ENCODE results near the gene C19orf25.

Gene C19orf25

DNA sequence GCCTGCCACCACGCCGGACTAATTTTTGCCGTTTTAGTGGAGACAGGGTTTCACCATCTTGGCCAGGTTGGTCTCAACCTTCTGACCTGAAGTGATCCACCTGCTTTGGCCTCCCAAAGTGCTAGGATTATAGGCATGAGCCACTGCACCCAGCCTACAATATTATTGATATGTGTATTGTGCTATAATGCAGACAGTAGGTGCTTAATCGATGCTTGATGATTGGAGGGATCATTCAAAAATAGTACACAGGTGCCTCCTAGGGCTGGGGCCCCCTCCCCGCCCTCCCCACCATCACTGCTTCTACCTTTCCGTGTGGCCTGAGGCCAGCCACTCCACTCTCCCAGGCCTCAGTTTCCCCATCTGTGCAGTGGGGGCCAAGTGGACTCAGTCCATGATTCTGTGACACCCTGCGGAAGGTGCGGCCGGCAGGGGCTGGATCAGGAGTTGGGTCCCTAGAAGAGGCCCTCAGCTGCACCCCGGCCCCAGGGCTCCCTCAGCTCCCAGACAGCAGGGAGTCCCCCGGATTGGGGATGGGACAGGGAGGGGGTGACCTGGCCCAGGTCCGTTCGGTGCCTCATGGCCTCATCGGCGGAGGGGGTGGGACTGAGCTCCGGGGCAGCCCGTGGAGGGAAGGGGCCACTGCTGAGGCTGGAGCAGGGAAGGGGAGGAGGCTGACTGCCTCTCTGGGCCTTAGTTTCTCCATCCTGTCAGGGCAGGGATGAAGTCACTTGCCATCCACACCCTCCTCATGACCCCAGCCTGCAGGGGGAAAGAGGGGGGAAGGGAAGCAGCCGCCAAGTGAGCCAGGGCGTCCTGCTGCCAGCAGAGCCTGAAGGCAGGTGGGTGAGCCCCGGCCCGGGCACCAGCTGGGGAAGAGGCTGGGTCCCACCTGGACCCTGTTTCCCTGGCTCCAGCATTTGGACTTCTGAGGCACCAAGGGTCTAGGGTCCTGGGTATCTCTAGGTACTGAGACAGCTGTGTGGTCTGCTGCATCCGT lies 32.6 kb upstream of the C19orf25 start:
- no peak overlapping the region for H3K9ac ChIP-seq (ENCODE audit: low read length)
- peaks cover 56% of the 10 kb centered on the region for H3K27me3 ChIP-seq (ENCODE audit: control insufficient read depth, insufficient read depth, low read length)
- H3K27ac ChIP-seq (ENCODE audit: low read depth, low read length): no peak overlapping the region
- H3K4me1 ChIP-seq (ENCODE audit: control insufficient read depth, insufficient read depth, low read length): peaks cover 5% of the 10 kb centered on the region; the same call in 1 of the 2 replicates
- no peaks in the 10 kb centered on the region for H3K36me3 ChIP-seq (ENCODE audit: control insufficient read depth, insufficient read depth, low read length)
- no peak overlapping the region for H3K4me3 ChIP-seq (ENCODE audit: low read depth, low read length)
- H3K9me3 ChIP-seq (ENCODE audit: control insufficient read depth, insufficient read depth, low read depth, low read length): no peaks in the 10 kb centered on the region

DNA sequence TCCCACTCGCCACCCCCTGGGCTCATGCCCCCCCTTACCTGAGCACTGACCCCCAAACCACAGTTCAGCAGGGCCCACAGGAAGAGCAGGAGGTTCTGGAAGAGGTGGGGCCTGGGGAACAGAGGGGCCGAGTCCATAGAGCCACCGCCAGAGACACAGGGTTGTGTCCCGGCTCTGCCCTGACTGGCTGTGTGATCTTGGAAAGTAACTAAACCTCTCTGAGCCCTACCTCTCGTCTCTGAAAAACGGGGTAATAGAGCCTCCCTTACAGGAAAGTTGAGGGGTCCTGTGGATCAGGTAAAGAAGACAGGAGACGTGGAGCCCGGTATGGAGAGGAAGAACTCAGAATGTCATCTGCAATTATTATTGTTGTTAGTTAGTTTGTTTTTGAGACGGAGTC lies 31.8 kb upstream of the C19orf25 start:
- H3K9ac ChIP-seq (ENCODE audit: low read length): no peak overlapping the region

DNA sequence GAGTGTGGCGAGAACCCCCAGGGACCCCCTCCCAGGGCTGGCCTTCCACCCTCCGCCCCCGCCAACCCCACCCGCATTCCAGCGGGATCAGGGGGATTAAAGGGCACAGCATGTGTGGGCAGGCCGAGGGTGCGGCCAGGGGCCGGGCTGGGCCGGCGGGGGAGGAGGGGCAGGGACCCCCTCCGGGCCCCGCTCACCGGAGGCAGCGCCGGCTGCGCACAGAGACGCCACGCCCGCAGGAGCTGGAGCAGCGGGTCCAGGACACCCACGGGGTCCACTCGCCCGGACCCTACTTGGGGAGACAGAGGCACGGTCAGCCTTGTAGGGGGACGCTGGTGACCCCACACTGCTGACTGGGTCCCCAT lies 31.4 kb upstream of the C19orf25 start:
- Histone ChIP-seq H3K27me3 (ENCODE audit: control insufficient read depth, insufficient read depth, low read length) (peaks cover 56% of the 10 kb centered on the region), H3K4me1 (ENCODE audit: control insufficient read depth, insufficient read depth, low read length) (peaks cover 5% of the 10 kb centered on the region; the same call in 1 of the 2 replicates), H3K9ac (ENCODE audit: low read length) (no peak overlapping the region), H3K9me3 (ENCODE audit: control insufficient read depth, insufficient read depth, low read depth, low read length) (no peaks in the 10 kb centered on the region), H3K27ac (ENCODE audit: low read depth, low read length) (no peak overlapping the region), H3K36me3 (ENCODE audit: control insufficient read depth, insufficient read depth, low read length) (no peaks in the 10 kb centered on the region), H3K4me3 (ENCODE audit: low read depth, low read length) (no peak overlapping the region)

More for the DNA sequence above, 31.8 kb upstream of the C19orf25 start:
- Histone ChIP-seq H3K4me1 (ENCODE audit: control insufficient read depth, insufficient read depth, low read length) (peaks cover 5% of the 10 kb centered on the region; the same call in 1 of the 2 replicates), H3K27ac (ENCODE audit: low read depth, low read length) (no peak overlapping the region), H3K9me3 (ENCODE audit: control insufficient read depth, insufficient read depth, low read depth, low read length) (no peaks in the 10 kb centered on the region), H3K4me3 (ENCODE audit: low read depth, low read length) (no peak overlapping the region), H3K27me3 (ENCODE audit: control insufficient read depth, insufficient read depth, low read length) (peaks cover 56% of the 10 kb centered on the region), H3K36me3 (ENCODE audit: control insufficient read depth, insufficient read depth, low read length) (no peaks in the 10 kb centered on the region)

DNA sequence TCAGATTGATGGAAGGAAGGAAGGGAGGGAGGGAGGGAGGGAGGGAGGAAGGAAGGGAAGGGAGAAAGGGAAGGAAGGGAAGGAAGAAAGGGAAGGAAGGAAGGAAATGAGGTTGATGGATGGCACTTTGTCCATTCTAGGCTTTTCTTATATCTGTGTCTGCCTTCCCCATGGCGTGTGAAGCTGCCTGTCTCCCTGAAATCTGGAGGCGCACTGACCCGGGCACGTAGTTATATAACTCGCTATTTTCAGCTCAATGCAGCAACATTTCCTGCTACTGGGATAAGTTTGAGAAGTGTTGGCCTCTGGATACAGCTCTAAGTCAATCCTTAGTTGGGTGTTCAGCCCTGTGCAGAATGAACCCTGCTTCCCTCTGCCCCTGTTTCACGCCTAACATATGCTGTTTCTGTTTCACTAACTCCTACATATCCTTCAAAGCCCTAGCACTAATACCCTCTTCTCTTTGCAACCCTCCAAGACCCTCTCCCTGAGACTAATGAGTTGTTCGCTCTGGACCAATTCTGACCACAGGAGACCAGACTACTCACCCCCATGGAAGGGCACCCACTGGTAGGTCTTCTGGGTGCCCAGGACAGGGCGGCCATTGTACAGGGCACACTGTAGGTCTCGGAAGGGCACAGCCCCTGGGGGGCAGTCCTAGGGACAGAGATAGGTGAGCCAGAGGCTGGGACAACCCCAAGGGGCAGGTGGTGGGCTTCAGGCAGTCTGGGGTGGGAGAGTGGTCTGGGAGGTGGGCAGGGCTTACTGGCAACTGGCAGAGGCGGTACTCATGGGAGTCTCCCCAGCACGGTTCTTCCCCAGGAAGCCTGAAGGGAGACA lies 30.8 kb upstream of the C19orf25 start:
- H3K27ac ChIP-seq (ENCODE audit: low read depth, low read length): no peak overlapping the region
- H3K4me3 ChIP-seq (ENCODE audit: low read depth, low read length): no peak overlapping the region
- peaks cover 5% of the 10 kb centered on the region; the same call in 1 of the 2 replicates for H3K4me1 ChIP-seq (ENCODE audit: control insufficient read depth, insufficient read depth, low read length)
- no peaks in the 10 kb centered on the region for H3K36me3 ChIP-seq (ENCODE audit: control insufficient read depth, insufficient read depth, low read length)
- H3K9me3 ChIP-seq (ENCODE audit: control insufficient read depth, insufficient read depth, low read depth, low read length): no peaks in the 10 kb centered on the region
- no peak overlapping the region for H3K9ac ChIP-seq (ENCODE audit: low read length)
- H3K27me3 ChIP-seq (ENCODE audit: control insufficient read depth, insufficient read depth, low read length): peaks cover 55% of the 10 kb centered on the region

DNA sequence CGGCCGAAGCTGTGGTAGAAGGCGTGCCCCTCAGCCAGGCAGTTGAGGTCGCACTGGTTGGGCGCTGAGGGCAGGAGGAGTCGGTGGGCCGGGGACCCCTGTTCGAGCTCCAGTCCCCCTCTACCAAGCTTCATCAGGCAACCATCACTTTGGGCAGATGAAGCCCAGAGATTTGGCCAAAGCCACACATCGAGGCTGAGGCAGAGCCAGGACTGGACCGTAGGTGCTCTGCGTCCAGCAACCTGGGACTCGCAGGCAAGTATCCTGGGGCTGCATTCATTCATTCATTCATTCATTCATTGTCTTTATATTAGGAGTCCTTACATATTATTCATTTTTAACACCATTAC lies 29.5 kb upstream of the C19orf25 start:
- H3K27me3 ChIP-seq (ENCODE audit: control insufficient read depth, insufficient read depth, low read length): peaks cover 61% of the 10 kb centered on the region
- peaks cover 5% of the 10 kb centered on the region; the same call in 1 of the 2 replicates for H3K4me1 ChIP-seq (ENCODE audit: control insufficient read depth, insufficient read depth, low read length)
- H3K9ac ChIP-seq (ENCODE audit: low read length): no peak overlapping the region
- H3K4me3 ChIP-seq (ENCODE audit: low read depth, low read length): peak overlapping the region; percentile 54
- H3K9me3 ChIP-seq (ENCODE audit: control insufficient read depth, insufficient read depth, low read depth, low read length): no peaks in the 10 kb centered on the region
- no peaks in the 10 kb centered on the region for H3K36me3 ChIP-seq (ENCODE audit: control insufficient read depth, insufficient read depth, low read length)
- no peak overlapping the region for H3K27ac ChIP-seq (ENCODE audit: low read depth, low read length)

DNA sequence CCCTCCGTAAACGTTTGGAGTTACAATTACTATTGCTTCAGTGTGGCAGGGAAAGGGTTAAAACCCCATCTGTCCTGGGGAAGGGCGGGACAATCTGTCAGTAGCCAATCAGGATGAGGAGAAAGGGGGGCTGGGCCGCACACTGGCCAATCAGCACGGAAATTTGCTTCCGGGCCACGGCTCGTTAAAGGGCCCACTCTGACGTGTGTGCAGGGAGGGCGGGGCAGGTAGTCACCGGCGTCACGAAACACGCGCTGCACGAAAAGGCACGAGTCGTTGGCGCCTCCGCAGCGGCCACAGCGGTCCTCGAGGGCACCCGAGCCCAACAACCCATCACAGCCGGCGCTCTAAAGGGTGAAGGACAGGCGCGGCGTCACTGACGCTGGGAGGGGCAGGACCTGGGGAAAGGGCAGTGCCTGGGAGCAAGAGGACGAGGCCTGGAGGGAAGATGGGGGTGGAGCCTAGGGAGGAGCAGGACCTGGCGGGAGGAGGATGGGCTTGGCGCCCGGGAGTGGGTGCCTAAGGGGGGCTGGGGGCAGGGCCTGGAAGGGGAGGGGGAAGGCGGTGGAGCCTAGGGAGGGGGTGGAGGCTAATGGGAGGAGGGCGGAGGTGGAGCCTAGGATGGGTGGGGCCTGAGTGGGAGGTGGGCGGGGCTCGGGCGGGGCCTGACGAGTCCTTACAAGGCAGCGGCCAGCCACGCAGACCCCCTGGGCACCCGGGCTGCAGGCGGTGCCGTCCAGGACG lies 28.9 kb upstream of the C19orf25 start:
- peaks cover 66% of the 10 kb centered on the region for H3K27me3 ChIP-seq (ENCODE audit: control insufficient read depth, insufficient read depth, low read length)

DNA sequence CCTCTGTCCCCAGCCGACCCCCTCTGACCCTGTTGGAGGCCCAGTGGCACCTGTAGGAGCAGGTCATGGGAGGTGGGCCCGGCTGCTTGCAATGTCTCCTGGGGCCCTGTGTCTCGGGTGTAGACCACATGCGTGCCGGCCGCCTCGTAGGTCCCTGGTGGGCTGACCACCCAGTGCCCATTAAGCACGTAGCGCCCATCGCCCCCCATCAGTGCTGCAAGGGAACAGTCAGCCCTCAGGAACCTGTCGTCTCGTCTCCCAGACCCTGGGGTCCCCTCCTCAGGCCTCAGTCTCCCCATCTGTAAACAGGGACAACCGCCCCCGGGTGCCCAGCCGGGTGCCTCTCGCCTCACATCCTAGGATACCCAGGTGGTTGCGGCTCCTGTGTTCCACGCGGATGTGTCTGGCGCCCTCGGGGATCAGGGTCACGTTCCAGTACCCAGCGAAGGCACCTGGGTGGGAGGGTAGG lies 28.2 kb upstream of the C19orf25 start:
- Histone ChIP-seq H3K4me1 (ENCODE audit: control insufficient read depth, insufficient read depth, low read length) (peaks cover 9% of the 10 kb centered on the region; the same call in 1 of the 2 replicates), H3K36me3 (ENCODE audit: control insufficient read depth, insufficient read depth, low read length) (no peaks in the 10 kb centered on the region), H3K9me3 (ENCODE audit: control insufficient read depth, insufficient read depth, low read depth, low read length) (no peaks in the 10 kb centered on the region), H3K27ac (ENCODE audit: low read depth, low read length) (no peak overlapping the region), H3K9ac (ENCODE audit: low read length) (no peak overlapping the region), H3K4me3 (ENCODE audit: low read depth, low read length) (peak overlapping the region; percentile 85), H3K27me3 (ENCODE audit: control insufficient read depth, insufficient read depth, low read length) (peaks cover 67% of the 10 kb centered on the region)

More for the DNA sequence above, 28.9 kb upstream of the C19orf25 start:
- H3K4me1 ChIP-seq (ENCODE audit: control insufficient read depth, insufficient read depth, low read length): peaks cover 9% of the 10 kb centered on the region; the same call in 1 of the 2 replicates
- no peaks in the 10 kb centered on the region for H3K36me3 ChIP-seq (ENCODE audit: control insufficient read depth, insufficient read depth, low read length)
- peak overlapping the region; percentile 63; the same call in 1 of the 2 replicates for H3K27ac ChIP-seq (ENCODE audit: low read depth, low read length)
- peak overlapping the region; percentile 85 for H3K4me3 ChIP-seq (ENCODE audit: low read depth, low read length)
- no peaks in the 10 kb centered on the region for H3K9me3 ChIP-seq (ENCODE audit: control insufficient read depth, insufficient read depth, low read depth, low read length)
- peak overlapping the region; percentile 63 for H3K9ac ChIP-seq (ENCODE audit: low read length)

DNA sequence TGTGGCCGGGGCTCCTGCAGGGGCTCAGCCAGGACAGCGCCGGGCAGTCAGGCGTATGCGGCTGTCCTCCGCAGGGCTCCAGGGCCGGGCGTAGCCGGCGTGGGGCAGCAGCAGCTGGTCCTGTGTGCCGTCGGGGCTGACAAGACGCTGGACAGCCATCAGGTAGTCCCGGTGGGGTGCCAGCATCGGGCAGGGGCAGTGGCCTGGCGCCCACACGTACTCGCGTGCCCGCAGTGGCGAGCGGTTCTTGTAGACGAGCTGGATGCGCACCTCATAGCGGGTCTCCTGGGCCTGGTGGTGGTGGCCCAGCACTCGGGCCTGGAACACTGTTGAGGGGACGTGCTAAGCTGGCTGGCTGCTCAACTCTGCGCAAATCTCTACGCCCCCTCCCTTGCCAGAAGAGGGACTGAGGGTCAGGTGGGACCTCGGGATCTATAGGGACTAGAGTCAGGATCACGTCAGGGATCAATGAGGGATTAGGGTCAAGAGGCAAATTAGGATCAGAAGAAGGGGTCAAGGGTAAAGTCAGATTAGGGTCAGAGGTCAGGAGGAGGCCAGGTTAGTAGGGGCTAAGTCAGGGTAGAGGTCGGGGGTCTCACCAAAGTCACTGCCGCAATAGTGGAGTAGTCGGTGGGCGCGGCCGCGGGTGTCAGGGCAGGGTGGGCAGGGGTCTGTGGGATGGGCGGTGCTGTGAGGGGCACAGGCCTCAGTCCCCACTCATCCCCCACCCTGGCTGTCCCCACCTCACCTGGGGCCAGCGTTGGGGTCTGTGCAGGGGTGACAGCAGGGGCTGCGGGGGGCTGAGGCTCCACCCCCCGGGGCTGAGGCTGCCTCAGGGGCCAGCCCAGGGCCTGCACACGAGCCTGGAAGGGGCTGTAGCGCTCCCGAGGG lies 27.2 kb upstream of the C19orf25 start:
- Histone ChIP-seq H3K27ac (ENCODE audit: low read depth, low read length) (no peak overlapping the region), H3K9ac (ENCODE audit: low read length) (no peak overlapping the region), H3K4me3 (ENCODE audit: low read depth, low read length) (no peak overlapping the region), H3K9me3 (ENCODE audit: control insufficient read depth, insufficient read depth, low read depth, low read length) (no peaks in the 10 kb centered on the region), H3K36me3 (ENCODE audit: control insufficient read depth, insufficient read depth, low read length) (no peaks in the 10 kb centered on the region), H3K4me1 (ENCODE audit: control insufficient read depth, insufficient read depth, low read length) (peaks cover 9% of the 10 kb centered on the region; the same call in 1 of the 2 replicates), H3K27me3 (ENCODE audit: control insufficient read depth, insufficient read depth, low read length) (peaks cover 59% of the 10 kb centered on the region)

DNA sequence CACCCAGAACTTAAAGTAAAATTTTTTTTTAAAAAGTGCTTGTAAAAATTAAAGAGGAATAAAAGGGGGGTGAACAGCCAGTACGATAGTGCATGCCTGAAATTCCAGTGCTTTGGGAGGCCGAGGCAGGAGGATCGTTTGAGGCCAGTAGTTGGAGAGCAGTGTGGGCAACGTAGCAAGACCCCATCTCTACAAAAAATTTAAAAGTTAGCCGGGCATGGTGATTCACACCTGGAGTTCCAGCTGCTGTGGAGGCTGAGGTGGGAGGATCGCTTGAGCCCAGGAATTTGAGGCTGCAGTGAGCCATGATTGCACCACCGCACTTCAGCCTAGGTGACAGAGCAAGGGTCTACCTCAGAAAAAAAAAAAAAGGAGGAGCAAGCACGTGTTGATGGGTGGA lies 26.0 kb upstream of the C19orf25 start:
- peaks cover 7% of the 10 kb centered on the region; the same call in 1 of the 2 replicates for H3K4me1 ChIP-seq (ENCODE audit: control insufficient read depth, insufficient read depth, low read length)
- H3K4me3 ChIP-seq (ENCODE audit: low read depth, low read length): no peak overlapping the region
- no peaks in the 10 kb centered on the region for H3K36me3 ChIP-seq (ENCODE audit: control insufficient read depth, insufficient read depth, low read length)
- peaks cover 2% of the 10 kb centered on the region for H3K9me3 ChIP-seq (ENCODE audit: control insufficient read depth, insufficient read depth, low read depth, low read length)
- H3K9ac ChIP-seq (ENCODE audit: low read length): no peak overlapping the region
- peaks cover 49% of the 10 kb centered on the region for H3K27me3 ChIP-seq (ENCODE audit: control insufficient read depth, insufficient read depth, low read length)
- no peak overlapping the region for H3K27ac ChIP-seq (ENCODE audit: low read depth, low read length)
